Sigmoid colon (tissue), 4 donors: ENCODE results near the gene HRAS.

Experiments
- EP300 ChIP-seq, 4 donors: sonication (generic); formaldehyde crosslinking; IDR thresholded peaks; one replicate each; pipeline ENCODE4 v1.6.1; 2017; ENCODE audit warnings: antibody characterized with exemption in 4 of 4
- POLR2A ChIP-seq, 2 donors: fragments of 450-650 bp; IDR thresholded peaks; one replicate each; pipeline ENCODE4 v1.6.1; 2016; ENCODE audit warnings: antibody characterized with exemption in 2 of 2, mild to moderate bottlenecking in 2 of 2, moderate library complexity in 2 of 2
- POLR2AphosphoS5 ChIP-seq, 4 donors: sonication (generic); formaldehyde crosslinking; IDR thresholded peaks; one replicate each; pipeline ENCODE4 v1.6.1; 2017; ENCODE audit warnings: antibody characterized with exemption in 4 of 4
- TF ChIP-seq, protein P1 (sequence below), 4 experiments: fragments of 450-650 bp in 3 of 4; fragments of 200-600 bp in 1 of 4; IDR thresholded peaks; one replicate each; pipeline ENCODE4 v1.5.1; 2016 to 2019; ENCODE audit warnings: antibody characterized with exemption in 4 of 4, mild to moderate bottlenecking in 3 of 4, moderate library complexity in 2 of 4

DNA sequence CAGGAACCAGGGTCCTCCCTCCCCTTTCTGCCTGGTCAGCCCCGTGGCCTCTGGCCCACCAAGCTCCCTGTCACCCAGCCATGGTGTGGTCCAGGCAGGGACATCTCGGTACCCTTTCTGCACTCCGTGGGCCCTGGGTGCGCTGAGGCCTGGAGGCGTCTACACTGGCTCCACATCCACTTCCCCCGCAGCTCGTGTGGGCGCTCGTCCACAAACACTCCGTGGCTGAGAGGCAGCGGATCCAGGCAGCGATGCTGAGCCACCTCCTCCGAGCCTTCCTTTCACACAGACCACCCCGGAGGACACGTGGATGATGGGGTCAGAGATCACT lies 44.5 kb downstream of the HRAS start:
- TF ChIP-seq, protein P1, sequence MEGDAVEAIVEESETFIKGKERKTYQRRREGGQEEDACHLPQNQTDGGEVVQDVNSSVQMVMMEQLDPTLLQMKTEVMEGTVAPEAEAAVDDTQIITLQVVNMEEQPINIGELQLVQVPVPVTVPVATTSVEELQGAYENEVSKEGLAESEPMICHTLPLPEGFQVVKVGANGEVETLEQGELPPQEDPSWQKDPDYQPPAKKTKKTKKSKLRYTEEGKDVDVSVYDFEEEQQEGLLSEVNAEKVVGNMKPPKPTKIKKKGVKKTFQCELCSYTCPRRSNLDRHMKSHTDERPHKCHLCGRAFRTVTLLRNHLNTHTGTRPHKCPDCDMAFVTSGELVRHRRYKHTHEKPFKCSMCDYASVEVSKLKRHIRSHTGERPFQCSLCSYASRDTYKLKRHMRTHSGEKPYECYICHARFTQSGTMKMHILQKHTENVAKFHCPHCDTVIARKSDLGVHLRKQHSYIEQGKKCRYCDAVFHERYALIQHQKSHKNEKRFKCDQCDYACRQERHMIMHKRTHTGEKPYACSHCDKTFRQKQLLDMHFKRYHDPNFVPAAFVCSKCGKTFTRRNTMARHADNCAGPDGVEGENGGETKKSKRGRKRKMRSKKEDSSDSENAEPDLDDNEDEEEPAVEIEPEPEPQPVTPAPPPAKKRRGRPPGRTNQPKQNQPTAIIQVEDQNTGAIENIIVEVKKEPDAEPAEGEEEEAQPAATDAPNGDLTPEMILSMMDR (IDR thresholded peaks at IDR 0.05) = no peak
- TF ChIP-seq POLR2AphosphoS5 (IDR thresholded peaks at IDR 0.05) (no peak), EP300 (IDR thresholded peaks at IDR 0.05) (no peak), POLR2A (IDR thresholded peaks at IDR 0.05) (no peak)
